ENCODE measurements around the gene ING3. TPM values are rescaled to one million over a fixed set of nuclear protein-coding genes. Genes with fewer than 3 reads are reported as not detected.

Gene ING3
- total RNA-seq, 2 donors from 2014 or later = 13.8 to 17.2 TPM

- intact Hi-C loops (cut with DNase I) = no loop called here
- DNase-seq (ENCODE audit: low spot score) = no peak
Observed at GRCh38 chr7:121015560-121015959, 65.0 kb downstream of the ING3 start.

GRCh38 chr7:121016966-121017365 is 66.4 kb downstream of the ING3 start:
- intact Hi-C loops (cut with DNase I) = no loop called here
- DNase-seq (ENCODE audit: low spot score) = no peak

GRCh38 chr7:121017586-121017985 is 67.0 kb downstream of the ING3 start:
- intact Hi-C loops (cut with DNase I) = no loop called here
- no peak for DNase-seq (ENCODE audit: low spot score)

GRCh38 chr7:121019018-121019417 is 68.4 kb downstream of the ING3 start:
- intact Hi-C loops (cut with DNase I) = no loop called here
- no peak for DNase-seq (ENCODE audit: low spot score)

- intact Hi-C loops (cut with DNase I) = no loop called here
- DNase-seq (ENCODE audit: low spot score) = no peak
Observed at GRCh38 chr7:121020249-121020988, 69.8 kb downstream of the ING3 start.

- no peak for DNase-seq (ENCODE audit: low spot score)
- intact Hi-C loops (cut with DNase I) = no loop called here
Observed at GRCh38 chr7:121020989-121021969, 70.7 kb downstream of the ING3 start.

- intact Hi-C loops (cut with DNase I) = no loop called here
- no peak for DNase-seq (ENCODE audit: low spot score)
Observed at GRCh38 chr7:121023194-121023593, 72.6 kb downstream of the ING3 start.

GRCh38 chr7:121023683-121024511 is 73.3 kb downstream of the ING3 start:
- no peak for DNase-seq (ENCODE audit: low spot score)

GRCh38 chr7:121024611-121025010 is 74.0 kb downstream of the ING3 start:
- no peak for DNase-seq (ENCODE audit: low spot score)

More at GRCh38 chr7:121023683-121024511, 73.3 kb downstream of the ING3 start:
- intact Hi-C loops (cut with DNase I) = no loop called here

GRCh38 chr7:121026159-121026558 is 75.6 kb downstream of the ING3 start:
- no peak for DNase-seq (ENCODE audit: low spot score)
- intact Hi-C loops (cut with DNase I) = no loop called here

More at GRCh38 chr7:121024611-121025010, 74.0 kb downstream of the ING3 start:
- intact Hi-C loops (cut with DNase I) = no loop called here

- DNase-seq (ENCODE audit: low spot score) = no peak
- intact Hi-C loops (cut with DNase I) = no loop called here
Observed at GRCh38 chr7:121026577-121027111, 76.1 kb downstream of the ING3 start.

Other genes with a start within 250 kb of the ING3 start
- gene TSPAN12, start 92.6 kb upstream of the ING3 start, total RNA-seq = 1 to 10 TPM; 7.5 to 9.8 TPM
- 100 to 1,000 TPM in 1 of 2 donors, 10 to 100 TPM in 1; 99.6 to 120 TPM for gene CPED1, start 37.9 kb downstream of the ING3 start, total RNA-seq